HG02588 (cell line): ENCODE results near the gene LRRC8E.
"Not testable (repeated sequence)": the region's sequence is repeated elsewhere in the genome, so short reads cannot be mapped to it uniquely, and the experiment has no call there.

ENCODE experiments used
- ATAC-seq: cut with Tn5 transposase; IDR thresholded peaks from one replicate; pipeline ENCODE4 v1.9.1; 2021; ENCODE audit warnings: mild to moderate bottlenecking, moderate library complexity; ENCODE audit not compliant: unreplicated experiment

Gene LRRC8E

DNA sequence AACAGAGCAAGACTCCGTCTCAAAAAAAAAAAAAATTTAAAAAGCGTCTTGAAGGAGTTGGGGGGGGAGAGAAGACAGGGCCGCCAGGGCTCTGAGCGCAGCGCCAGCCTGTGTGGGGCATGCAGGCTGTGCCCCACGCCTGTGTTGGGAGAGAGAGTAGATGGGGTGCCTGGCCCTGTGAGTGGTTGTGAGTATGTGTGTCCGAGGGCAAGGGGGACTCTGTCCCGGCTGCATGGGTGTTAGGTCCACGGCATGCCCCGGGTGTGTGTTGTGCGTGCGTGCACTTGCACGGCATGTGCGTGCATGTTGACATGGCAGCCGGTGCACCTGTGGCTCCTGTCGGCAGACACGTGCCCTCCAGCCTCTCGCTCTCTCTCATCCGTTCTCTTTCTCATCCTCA is 18.8 kb downstream of the LRRC8E start:
- ATAC-seq, result no peak

GRCh38 chr19:7907544-7907943 is 19.2 kb downstream of the LRRC8E start:
- no peak for ATAC-seq

- ATAC-seq, result no peak
Observed at GRCh38 chr19:7908078-7908699, 19.9 kb downstream of the LRRC8E start.

DNA sequence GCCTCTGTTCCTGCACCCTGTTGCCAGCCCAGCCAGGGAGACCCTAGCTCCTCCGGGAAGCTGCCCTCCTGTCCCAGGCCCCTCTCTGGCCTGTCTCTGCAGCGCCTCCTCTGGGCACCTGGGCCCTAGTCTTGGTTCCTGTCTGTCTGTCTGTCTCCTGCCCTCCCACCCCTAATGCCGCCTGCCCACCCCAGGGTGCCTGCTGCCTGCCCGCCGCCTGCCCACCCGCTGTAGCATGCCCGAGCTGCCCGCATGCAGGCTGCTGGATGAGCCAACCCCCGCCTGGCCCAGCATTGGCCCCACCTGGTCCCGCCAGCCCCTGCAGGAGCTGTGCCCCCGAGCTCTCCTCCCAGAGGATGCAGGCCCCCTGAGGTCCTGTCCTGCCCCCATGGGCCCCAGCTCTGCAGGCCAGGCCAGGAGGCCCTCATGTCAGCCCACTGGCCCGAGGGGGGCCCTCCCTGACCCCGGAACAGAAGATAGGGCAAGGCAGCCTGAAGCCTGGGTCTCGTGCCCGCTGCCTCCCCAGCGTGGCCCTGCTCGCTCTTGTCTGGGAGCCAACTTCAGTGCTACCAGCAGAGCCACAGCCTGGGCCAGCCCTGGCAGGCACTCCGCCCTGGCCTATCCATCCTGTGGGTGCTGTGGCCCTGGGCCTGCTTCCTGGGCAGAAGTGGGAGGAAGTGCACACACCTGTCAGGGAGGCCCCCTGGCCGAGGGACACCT is 20.6 kb downstream of the LRRC8E start:
- no peak for ATAC-seq

GRCh38 chr19:7909471-7910067 is 21.3 kb downstream of the LRRC8E start:
- no peak for ATAC-seq

- no peak for ATAC-seq
Observed at GRCh38 chr19:7910321-7911161, 22.2 kb downstream of the LRRC8E start.

DNA sequence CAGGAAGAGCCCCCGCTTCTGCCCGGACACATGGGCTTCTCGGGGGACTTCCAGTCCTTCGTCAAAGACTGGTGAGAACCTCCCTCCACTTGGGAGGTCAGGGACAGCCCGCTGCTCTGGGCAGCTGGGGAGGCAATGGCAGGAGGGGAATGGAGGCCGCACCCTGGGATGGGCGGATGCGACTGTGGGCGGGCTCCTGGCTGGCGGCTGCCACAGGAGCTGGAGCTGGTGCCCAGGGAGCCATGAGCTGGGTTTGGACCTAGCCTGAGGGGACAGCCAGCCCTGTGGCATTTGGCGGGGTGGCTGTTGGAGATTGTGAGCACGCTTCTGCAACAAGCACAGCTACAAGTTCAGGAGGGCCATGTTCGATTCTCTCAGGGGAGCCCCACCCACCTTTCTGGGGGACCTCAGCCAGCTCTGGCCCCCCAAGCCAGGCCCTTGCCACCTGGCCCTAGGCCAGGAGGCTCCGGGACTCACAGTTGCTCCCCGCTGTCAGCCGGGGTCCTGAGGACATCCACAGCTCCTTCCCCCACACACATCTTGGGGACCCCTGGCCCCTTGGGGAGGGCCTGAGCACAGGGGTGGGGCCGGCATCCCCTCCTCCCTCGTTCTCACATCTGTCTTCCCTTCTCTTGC is 23.3 kb downstream of the LRRC8E start:
- ATAC-seq, result no peak

- no peak for ATAC-seq
Observed at GRCh38 chr19:7912144-7912696, 23.9 kb downstream of the LRRC8E start.

DNA sequence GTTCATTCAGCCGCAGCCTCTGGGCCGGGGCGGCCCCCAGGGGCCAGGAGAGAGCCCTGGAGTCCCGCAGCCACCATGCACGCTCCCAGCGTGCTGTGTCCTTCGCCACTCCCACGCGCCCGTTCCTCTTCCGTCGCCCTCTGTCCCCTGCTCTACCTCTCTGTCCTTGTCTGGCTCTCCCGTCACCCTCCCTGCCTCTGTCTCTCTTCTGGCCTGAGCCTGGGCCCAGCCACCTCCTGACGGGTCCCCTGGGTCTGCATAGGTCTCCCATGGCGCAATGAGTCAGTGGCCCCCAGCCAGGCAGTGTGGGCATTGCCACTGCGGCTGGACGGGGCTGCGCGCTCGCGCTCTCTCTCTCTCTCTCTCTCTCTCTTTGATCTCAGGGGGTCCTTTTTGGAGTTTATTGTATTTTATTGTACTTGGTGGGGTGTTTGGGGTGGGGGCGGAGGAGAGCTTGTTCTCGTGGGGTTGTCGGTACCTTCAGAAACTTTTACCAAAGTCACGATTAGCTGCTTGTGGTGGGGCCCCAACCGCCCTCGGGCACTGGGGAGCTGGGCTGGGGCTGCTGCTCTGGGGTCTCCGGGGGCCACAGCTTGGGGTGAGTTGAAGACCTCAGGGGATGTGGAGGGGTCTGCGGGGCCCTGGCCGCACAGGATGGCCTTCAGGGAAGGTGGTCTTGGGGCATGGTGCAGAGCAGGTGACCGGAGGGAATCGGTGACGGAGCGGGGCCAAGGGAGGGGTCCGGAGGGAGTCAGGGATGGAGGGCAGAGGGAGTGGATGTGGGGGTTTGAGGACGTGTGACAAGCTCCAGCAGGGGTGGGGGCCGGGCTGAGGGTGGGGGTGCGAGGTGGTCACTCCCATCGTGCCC is 24.6 kb downstream of the LRRC8E start:
- ATAC-seq, result no peak

DNA sequence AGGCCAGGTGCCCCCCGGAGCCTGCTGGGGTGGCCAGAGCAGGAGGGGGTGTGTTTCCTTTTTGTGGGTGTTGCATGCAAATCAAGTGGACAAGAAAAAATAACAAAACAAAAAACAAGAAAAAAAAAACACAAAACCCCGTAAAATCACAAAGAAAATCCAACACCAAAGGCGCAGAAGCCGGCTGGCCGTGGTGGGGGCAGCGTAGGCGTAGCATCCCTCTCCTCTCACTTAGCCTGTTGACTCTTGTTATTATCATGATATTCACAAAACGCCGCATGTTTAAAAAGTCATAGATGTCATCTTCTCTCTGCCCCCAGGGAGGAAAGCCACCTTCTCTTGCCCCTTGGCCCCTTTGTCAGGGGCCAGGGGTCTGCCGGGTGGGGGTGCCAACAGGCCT is 25.3 kb downstream of the LRRC8E start:
- ATAC-seq, result no peak

DNA sequence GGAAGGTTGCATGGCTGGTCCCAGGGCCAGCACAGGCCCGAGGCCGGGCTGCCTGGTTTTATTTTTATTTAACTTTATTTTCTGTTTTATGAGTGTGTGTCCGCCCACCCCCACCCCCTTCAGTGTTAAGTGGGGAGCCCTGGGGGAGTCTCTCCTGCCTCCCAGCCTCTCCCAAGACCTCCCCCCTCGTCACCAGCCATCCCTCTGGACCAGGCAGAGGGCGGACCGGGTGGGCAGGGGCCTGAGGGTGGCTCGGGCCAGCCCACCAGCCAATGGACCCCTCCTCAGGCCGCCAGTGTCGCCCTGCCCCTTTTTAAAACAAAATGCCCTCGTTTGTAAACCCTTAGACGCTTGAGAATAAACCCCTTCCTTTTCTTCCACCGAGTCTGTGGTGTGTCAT is 25.8 kb downstream of the LRRC8E start:
- no peak for ATAC-seq

DNA sequence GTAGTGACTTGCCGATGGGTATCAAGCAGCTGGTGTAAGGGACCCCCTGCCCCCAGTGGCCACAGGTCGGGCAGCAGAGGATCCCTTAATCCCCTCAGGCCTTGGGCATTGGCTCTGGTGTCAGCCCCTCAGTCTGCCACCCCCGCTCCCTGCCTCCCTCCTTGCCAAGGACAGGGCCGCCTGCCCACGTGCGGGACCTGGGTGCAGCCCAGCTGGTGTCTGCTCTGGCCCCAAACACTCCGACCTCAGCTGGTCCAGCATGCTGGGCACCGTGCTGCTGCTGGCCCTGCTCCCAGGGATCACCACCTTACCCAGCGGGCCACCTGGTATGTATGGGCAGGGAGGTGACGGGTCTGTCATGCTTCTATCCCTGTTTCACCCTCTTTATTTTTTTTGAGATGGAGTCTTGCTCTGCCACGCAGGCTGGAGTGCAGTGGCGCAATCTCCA is 26.3 kb downstream of the LRRC8E start, which contains the start of gene TGFBR3L:
TGFBR3L (plus strand) TSS at position 233 of the 448 bp plus-strand sequence.
- ATAC-seq, result no peak

DNA sequence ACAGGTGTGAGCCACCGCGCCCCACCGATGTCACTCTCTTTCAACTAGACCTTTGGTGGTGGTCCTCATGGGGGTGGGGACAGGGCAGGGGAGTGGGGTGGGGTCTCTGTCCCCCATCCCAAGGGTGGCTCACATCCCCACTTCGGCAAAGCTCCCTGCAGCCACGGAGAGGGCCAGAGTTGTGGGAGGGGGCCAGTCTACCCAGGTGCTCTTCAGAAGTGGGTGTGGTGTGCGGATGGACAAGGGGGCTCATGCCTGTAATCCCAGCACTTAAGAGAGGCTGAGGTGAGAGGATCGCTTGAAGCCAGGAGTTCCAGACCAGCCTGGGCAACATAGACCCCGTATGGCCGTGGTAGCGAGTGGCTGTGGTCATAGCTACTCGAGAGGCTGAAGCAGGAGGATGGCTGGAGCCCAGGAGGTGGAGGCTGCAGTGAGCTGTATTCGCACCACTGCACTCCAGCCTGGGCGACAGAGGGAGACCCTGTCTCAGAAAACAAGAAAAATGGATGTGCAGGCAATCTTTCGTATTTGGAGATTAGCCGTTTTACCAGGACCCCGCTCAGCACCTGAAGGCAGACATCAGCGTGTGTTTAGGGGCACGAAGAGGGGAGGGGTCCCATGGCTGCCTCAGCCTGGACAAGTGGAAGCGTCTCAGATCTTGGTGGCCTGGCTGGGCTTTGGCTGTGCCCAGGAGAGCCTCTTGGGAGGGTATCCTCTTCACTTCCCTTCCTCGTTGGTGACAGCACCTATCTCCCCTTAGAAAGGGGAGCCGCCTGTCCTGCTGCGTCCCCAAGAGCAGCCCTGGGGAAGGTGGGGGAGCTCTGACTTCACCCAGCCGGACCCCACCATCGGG is 27.2 kb downstream of the LRRC8E start:
- no peak for ATAC-seq

DNA sequence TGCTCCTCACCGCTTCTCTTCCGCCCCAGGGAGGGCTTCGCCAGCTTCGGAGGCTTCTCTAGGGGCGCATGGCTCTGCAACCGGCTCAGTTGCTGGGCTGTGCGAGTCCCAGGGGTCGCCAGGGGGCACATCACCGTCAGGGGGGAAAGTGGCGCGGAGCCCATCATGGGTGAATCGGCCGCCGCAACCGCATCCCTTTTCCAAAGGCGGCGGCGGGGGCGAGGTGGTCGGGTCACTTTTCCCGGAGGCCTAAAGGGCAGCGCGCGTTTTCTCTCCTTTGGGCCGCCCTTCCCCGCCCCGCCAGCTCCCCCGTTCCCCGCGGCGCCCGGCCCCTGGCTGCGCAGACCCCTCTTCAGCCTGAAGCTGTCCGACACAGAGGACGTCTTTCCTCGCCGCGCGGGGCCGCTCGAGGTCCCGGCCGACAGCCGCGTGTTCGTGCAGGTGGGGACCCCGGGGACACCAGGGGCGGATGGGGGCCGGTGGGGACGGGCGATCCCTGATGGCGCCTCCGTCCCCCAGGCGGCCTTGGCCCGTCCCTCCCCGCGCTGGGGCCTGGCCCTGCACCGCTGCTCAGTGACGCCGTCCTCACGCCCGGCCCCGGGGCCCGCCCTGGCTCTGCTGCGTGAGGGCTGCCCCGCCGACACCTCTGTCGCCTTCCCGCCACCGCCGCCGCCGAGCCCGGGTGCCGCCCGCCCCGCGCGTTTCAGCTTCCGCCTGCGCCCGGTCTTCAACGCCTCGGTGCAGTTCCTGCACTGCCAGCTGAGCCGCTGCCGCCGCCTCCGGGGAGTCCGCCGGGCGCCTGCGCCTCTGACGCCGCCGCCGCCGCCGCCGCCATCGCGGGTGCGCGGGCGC is 28.0 kb downstream of the LRRC8E start:
- ATAC-seq, result no peak

DNA sequence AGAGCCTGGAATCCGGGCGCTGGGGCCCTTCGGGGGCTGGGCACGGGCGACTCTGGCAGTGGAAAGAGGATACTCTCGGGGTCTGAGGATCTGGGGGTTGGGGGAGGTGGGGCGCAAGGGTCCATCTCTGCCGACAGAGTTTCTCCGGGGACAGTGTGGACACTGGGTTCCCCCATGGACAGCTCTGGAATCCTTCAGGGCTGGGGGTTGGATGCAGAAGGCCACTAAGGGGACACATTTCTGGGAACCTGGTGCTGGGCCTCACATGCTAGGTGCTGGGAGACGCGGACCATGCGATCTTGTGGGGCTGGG is 28.6 kb downstream of the LRRC8E start:
- no peak for ATAC-seq

DNA sequence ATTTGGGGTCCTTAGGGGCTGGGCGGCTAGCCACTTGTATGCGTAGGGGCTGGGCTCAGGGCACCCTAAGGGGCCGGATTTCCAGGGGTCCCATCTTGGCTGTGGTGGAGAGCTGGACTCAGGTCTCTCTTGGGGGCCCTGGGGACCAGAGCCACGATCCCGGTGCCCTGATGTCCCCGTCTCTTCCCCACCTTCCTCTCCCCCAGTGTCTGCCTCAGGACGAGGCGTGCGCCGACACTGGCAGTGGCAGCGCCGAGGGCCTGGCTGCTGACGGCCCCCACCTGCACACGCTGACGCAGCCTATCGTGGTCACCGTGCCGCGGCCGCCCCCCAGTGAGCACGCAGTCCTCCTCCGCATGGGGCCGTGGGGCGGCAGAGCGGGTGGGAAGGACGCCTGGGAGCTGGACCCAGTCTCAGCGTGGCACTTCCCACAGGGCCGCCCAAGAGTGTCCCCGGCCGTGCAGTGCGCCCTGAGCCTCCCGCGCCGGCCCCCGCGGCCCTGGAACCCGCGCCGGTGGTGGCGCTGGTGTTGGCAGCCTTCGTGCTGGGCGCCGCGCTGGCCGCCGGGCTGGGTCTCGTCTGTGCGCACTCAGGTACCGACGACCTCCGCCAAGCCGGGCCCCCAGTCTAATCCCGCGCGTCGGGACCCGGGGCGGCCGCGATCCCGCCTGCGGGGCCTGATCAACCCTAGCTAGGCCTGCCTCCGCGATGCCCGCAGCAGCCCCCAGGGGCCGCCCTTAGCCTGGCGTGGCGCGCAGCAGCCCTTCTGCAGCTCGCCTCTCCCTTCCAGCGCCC is 29.2 kb downstream of the LRRC8E start:
- ATAC-seq, result no peak

- ATAC-seq, result not testable (repeated sequence)
Observed at GRCh38 chr19:7918062-7918614, 29.8 kb downstream of the LRRC8E start.
